GM13976 (cell line): ENCODE measurements around the gene RAET1G.

Experiments used
- DNase-seq: peaks from one replicate; pipeline ENCODE4 v3.0.0; 2012; ENCODE audit warnings: low spot score
- in situ Hi-C: fragments of 300-500 bp; cut with MboI; formaldehyde crosslinking; loops from one replicate; pipeline ENCODE4 v1.12.0; 2022; ENCODE audit warnings: low sequenced_read_pairs, mixed read lengths, inconsistent platforms; ENCODE audit not compliant: unreplicated experiment
- TF ChIP-seq, protein P1 (sequence below): IDR thresholded peaks from 2 replicates; pipeline ENCODE4 v1.5.1; 2012; ENCODE audit warnings: borderline replicate concordance, mild to moderate bottlenecking; ENCODE audit not compliant: insufficient read depth; ENCODE audit errors: extremely low read depth, missing control alignments, control extremely low read depth

RAET1G gene

DNA sequence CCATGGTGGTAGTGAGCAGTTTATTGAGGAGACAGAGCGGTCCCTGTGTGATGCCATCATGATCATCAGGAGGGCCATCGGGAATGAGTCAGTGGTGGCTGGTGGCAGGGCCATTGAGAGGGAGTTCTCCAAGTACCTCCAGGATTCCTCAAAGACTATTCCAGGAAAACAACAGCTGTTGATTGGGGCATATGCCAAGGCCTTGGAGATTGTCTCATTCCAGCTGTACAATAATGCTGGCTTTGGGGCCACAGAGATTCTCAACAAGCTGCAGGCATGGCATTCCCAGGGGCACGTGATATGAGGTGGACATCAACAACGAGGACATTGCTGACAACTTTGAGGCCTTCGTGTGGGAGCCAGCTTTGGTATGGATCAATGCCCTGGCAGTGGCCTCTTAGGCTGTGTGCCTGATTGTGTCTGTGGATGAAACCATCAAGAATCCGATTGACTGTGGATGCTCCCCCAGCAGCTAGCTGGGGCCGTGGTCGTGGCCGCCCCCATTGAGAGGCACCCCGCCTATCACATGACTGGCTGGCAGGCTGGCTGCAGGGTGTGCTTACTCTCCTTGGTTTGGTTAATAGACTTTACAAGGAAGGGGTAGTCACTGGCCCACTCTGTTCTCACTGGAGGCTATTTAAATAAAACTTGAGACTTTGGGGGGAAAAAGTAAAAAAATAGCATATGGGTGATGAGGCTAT is 41.7 kb downstream of the RAET1G start:
- no peak for DNase-seq
- in situ Hi-C loops, result no loop called here
- TF ChIP-seq, protein P1, sequence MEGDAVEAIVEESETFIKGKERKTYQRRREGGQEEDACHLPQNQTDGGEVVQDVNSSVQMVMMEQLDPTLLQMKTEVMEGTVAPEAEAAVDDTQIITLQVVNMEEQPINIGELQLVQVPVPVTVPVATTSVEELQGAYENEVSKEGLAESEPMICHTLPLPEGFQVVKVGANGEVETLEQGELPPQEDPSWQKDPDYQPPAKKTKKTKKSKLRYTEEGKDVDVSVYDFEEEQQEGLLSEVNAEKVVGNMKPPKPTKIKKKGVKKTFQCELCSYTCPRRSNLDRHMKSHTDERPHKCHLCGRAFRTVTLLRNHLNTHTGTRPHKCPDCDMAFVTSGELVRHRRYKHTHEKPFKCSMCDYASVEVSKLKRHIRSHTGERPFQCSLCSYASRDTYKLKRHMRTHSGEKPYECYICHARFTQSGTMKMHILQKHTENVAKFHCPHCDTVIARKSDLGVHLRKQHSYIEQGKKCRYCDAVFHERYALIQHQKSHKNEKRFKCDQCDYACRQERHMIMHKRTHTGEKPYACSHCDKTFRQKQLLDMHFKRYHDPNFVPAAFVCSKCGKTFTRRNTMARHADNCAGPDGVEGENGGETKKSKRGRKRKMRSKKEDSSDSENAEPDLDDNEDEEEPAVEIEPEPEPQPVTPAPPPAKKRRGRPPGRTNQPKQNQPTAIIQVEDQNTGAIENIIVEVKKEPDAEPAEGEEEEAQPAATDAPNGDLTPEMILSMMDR, result no peak

DNA sequence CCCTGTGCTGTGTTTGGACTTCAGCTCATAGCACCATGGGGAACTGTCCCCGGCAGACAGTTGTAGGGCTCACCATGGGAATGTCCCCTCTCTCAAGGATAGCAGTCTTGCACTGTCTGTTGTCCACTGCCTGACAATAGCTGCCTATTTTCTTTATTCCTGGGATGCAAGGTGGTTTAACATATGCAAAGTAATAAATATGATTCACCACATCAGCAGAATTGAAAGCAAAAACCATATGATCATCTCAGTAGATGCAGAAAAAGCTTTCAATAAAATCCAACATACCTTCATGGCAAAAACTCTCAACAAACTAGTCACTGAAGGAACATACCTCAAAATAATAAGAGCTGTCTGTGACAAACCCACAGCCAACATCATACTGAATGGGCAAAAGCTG is 45.3 kb downstream of the RAET1G start:
- DNase-seq, result no peak
- in situ Hi-C loops, result no loop called here
- TF ChIP-seq, protein P1, result no peak

DNA sequence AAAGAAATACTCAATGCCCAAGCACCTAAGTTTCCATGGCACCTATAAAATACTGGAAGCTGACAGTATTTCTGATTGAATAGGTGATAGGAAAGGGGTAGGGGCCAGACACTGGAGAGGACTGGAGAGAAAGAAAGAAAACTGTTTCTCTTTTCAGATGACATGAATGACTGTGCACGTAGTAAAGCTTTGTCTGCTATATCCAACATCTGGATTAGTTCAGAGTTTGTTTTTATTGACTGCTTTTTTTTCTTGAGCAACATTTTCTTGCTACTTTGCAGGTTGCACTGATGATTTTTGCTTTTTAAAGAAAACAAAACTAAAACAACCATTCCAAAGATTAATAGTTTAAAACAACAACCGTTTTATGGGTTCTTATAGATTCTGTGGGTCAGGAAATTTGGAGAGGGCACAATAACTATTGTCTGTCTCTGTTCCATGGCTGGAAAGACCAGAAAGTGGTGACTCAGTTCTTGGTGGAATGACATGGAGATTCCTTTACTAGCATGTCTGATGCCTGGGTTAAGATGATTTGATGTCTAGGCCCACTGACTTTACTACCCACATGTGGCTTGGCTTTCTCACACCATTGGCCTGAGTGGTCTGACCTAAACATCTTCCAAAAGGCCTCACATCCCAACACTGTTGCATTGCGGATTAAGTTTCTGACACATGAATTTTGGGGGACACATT is 46.5 kb downstream of the RAET1G start:
- DNase-seq, result no peak
- TF ChIP-seq, protein P1, result no peak
- in situ Hi-C loops, result no loop called here

DNA sequence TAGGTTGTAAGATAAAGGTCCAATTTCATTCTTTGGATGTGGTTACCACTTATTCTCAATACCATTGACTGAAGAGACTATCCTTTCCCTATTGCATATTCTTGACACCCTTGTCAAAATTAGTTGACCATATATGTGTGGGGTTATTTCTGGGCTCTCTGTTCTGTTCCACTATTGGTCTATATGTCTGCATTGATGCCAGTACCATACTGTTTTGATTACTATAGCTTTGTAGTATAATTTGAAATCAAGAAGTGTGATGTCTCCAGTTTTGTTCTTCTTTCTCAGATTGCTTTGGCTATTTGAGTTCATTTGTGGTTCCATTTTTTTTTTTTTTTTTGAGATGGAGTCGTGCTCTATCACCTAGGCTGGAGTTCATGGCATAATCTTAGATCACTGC is 50.7 kb downstream of the RAET1G start:
- TF ChIP-seq, protein P1, result no peak
- in situ Hi-C loops, result no loop called here
- no peak for DNase-seq

DNA sequence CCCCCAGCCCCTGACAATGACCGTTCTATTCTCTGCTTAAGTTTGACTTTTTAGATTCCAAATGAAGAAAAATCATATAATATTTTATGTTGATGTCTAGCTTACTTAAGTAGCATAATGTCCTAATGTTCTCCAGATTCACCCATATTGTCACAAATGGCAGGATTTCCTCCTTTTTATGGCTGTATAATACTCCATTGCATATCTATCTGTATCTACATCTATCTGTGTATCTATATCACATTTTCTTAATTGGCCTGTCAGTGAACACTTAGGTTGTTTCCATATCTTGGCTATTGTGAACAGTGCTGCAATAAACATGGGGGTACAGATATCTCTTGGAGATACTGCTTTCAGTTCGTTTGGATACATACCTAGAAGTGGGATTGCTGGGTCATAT is 51.7 kb downstream of the RAET1G start:
- TF ChIP-seq, protein P1, result no peak
- in situ Hi-C loops, result no loop called here
- DNase-seq, result no peak

DNA sequence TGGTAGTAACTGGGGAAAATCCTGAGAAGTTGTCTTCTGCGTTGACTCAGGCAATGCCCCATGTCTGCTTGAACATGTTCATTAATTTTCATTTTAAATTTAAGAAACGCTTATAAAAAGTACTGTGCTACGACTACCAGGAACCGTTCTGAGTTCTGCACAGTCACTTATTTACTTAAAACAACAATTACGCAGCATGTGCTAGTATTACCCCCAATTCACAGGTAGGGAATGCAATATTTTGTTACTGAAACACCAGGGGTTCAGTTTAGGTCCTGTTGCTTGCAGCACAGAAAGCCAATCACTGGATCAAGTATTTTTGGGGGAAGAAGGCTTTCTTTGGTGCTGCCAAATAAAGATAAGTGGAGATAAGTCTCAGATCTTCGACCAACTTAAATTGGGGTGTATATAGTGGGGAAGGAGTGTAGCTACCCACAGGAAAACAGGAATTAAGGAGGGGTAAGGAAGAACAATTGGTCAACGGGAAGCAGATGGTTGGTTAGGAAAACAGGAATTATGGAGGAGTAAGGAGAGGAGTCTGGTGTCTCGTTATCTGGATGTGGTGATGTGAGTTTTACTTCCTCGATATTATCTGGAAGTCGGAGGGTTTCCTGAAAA is 53.5 kb downstream of the RAET1G start:
- no peak for DNase-seq
- TF ChIP-seq, protein P1, result no peak
- in situ Hi-C loops, result no loop called here
